Heart left ventricle (tissue), 16 donors: ENCODE results near the gene FAM168A. TPM values are rescaled to one million over a fixed set of nuclear protein-coding genes. Genes with fewer than 3 reads are reported as not detected.

Experiments used
- ATAC-seq, 4 donors: fragments of 200-7000 bp; cut with Tn5 transposase; one replicate each; pipeline ENCODE4 v1.9.1; 2020 to 2022; ENCODE audit warnings: moderate library complexity in 4 of 4, mild to moderate bottlenecking in 3 of 4, moderate number of reproducible peaks in 1 of 4
- DNase-seq, 5 donors: peaks; one replicate each; pipeline ENCODE4 v3.0.0-alpha.2; 2020
- H3K27ac ChIP-seq, 12 donors: fragments of 200-600 bp; sonication (generic) in 4 of 12; one replicate each; pipeline versions ENCODE4 v1.5.0 to v1.8.0; 2016 to 2022; ENCODE audit warnings: mild to moderate bottlenecking in 2 of 12
- H3K27me3 ChIP-seq, 9 donors: fragments of 200-600 bp; sonication (generic) in 2 of 9; one replicate each; pipeline versions ENCODE4 v1.5.1 to v1.8.0; 2016 to 2022; ENCODE audit warnings: mild to moderate bottlenecking in 3 of 9
- H3K36me3 ChIP-seq, 9 donors: fragments of 200-600 bp; sonication (generic) in 2 of 9; one replicate each; pipeline versions ENCODE4 v1.5.0 to v1.8.0; 2018 to 2022; ENCODE audit warnings: mild to moderate bottlenecking in 2 of 9
- H3K4me1 ChIP-seq, 12 donors: fragments of 200-600 bp; sonication (generic) in 4 of 12; one replicate each; pipeline versions ENCODE4 v1.5.0 to v1.8.0; 2016 to 2022; ENCODE audit warnings: mild to moderate bottlenecking in 3 of 12
- H3K4me3 ChIP-seq, 12 donors: fragments of 200-600 bp; sonication (generic) in 4 of 12; one replicate each; pipeline versions ENCODE4 v1.5.0 to v1.8.0; 2017 to 2022; ENCODE audit warnings: mild to moderate bottlenecking in 9 of 12, moderate library complexity in 4 of 12
- H3K9me3 ChIP-seq, 12 donors: fragments of 200-600 bp; sonication (generic) in 4 of 12; one replicate each; pipeline versions ENCODE4 v1.5.0 to v1.8.0; 2016 to 2022; ENCODE audit warnings: mild to moderate bottlenecking in 1 of 12
- CTCF ChIP-seq, 12 donors: fragments of 200-600 bp; sonication (generic) in 4 of 12; IDR thresholded peaks; one replicate each; pipeline versions ENCODE4 v1.5.0 to v1.8.0; 2018 to 2022; ENCODE audit warnings: antibody characterized with exemption in 12 of 12, mild to moderate bottlenecking in 5 of 12
- POLR2A ChIP-seq, 2 donors: fragments of 450-650 bp; IDR thresholded peaks; one replicate each; pipeline ENCODE4 v1.6.1; 2017; ENCODE audit warnings: antibody characterized with exemption in 2 of 2, mild to moderate bottlenecking in 2 of 2, moderate library complexity in 2 of 2
- WGBS, 4 donors: extraction: QIAGEN DNeasy Blood & Tissue Kit in 2 of 4; methylation state at CpG; one replicate each; pipeline versions ENCODE4 v1.1.5 to v1.1.7; 2013 to 2018; 5-methylcytosine and 5-hydroxymethylcytosine counted together
- intact Hi-C, 10 donors: fragments of 100-400 bp; cut with DNase I; formaldehyde crosslinking; loops; one replicate each; pipeline versions ENCODE4 v1.11.1 to v1.14.2; 2022
- polyA plus RNA-seq, 2 donors: library from polyadenylated mRNA; stranded (reverse); fragments of 200-250 nt; gene quantifications; one replicate each; pipeline ENCODE4 v1.2.3, GENCODE V29; 2013
- total RNA-seq, 9 donors: library from RNA; depleted of rRNA in 2 of 9; stranded (reverse); fragments of >200 nt in 2 of 9; fragmentation: NEBNext Ultra II Directional in 3 of 9; extraction: Animal tissue kit (Norgen Biotek cat#: 25700) in 3 of 9; gene quantifications; one replicate each; pipeline versions ENCODE4 v1.1.0 to v1.2.4, GENCODE V29; 2016 to 2023
- donor health status: ischemic (EF 13 %, LVEDD 7.1; RV severe dilation, severe dysfunction).
- donor health status: healthy with polysubstance abuse.
- donor health status: DM: no; HTN: yes; CAD: no.
- donor health status: DM: no; HTN: no; CAD: no.
- donor health status: ischemic (EF 25% LVEDD 6.9; RV normal size, moderate dysfunction).
- donor health status: ischemic (EF 25% LVEDD 5.7; RV mildly dilated, moderate dysfunction).
- donor health status: healthy.
- donor health status: DM: yes; HTN: yes; CAD: no.
- donor health status: ischemic (EF 35%, LVEDD 5.7; RV mildly dilated, moderate dysfunction).
- donor health status: nonischemic (EF 11% LVEDD 7.7; RV severe dilation, severe dysfunction).
- donor health status: DM: yes; HTN: yes; CAD: no.
- donor health status: PGD.
- donor health status: ischemic (EF 29% LVEDD 5.4; RV normal size, mild dysfunction).
- donor health status: nonischemic (EF 23%, LVEDD 6.1; RV moderate dilation, normal function).

Gene FAM168A
- total and polyA plus RNA-seq, 11 donors, result 9.0 to 39.1 (median 27.8) TPM

DNA sequence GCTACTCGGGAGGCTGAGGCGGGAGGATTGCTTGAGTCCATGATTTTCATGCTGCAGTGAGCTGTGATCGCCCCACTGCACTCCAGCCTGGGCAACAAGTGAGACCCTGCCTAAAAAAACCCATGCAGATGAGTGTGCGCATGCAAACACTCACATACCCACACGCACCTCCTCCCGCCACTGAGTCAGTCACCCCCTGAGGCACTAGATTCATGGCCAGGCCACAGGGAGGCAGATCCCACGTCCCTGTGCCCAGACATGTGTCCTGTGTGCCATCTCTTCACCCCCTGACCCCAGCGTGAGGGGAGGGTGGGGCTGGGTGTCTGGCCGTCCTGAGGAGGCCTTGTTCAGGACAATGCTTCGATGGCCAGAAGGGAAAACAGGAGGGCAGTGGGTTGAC is 206.2 kb downstream of the FAM168A start:
- intact Hi-C loops, result loop anchor here in 8 of 10 donors (2.0 to 5.0 kb wide), 5 partner anchors 39 to 99 kb away; partner anchors contain the start of gene ARHGEF17 (in 3 of the 8)
- DNase-seq (peak in 1 of 5 donors; percentile 15), ATAC-seq (no peak)
- H3K36me3 ChIP-seq, result peaks cover 0 to 66% (median 0%) of the 10 kb centered on the region in 9 donors
- TF ChIP-seq CTCF (IDR thresholded peaks at IDR 0.05) (no peak), POLR2A (IDR thresholded peaks at IDR 0.05) (no peak)
- no peaks in the 10 kb centered on the region for H3K9me3 ChIP-seq
- H3K4me3 ChIP-seq, result no peak overlapping the region
- no peaks in the 10 kb centered on the region for H3K27me3 ChIP-seq
- 88 to 97% (median 95%) methylated on average over 8 to 10 of the region's 10 CpGs for whole genome bisulfite sequencing, 4 donors
- H3K4me1 ChIP-seq, result peaks cover 0 to 51% (median 21%) of the 10 kb centered on the region in 12 donors
- no peak overlapping the region for H3K27ac ChIP-seq

GRCh38 chr11:73390601-73391565 is 207.0 kb downstream of the FAM168A start:
- ATAC-seq (no peak), DNase-seq (peak in 2 of 5 donors; percentile 21 to 57)
- peaks cover 0 to 58% (median 0%) of the 10 kb centered on the region in 9 donors for H3K36me3 ChIP-seq
- WGBS, 4 donors, result 92 to 98% (median 96%) methylated on average over 12 of the region's 12 CpGs
- H3K27me3 ChIP-seq, result no peaks in the 10 kb centered on the region
- intact Hi-C loops, result loop anchor here in 8 of 10 donors (5.0 kb wide), 4 partner anchors 39 to 99 kb away; partner anchors contain the start of gene ARHGEF17 (in 3 of the 8)
- H3K4me3 ChIP-seq, result no peak overlapping the region
- H3K9me3 ChIP-seq, result no peaks in the 10 kb centered on the region
- TF ChIP-seq CTCF (IDR thresholded peaks at IDR 0.05) (no peak), POLR2A (IDR thresholded peaks at IDR 0.05) (no peak)
- no peak overlapping the region for H3K27ac ChIP-seq
- H3K4me1 ChIP-seq, result peaks cover 0 to 59% (median 25%) of the 10 kb centered on the region in 12 donors

GRCh38 chr11:73389916-73390315 is 208.0 kb downstream of the FAM168A start:
- no peak for TF ChIP-seq POLR2A (IDR thresholded peaks at IDR 0.05)
- no peak for TF ChIP-seq CTCF (IDR thresholded peaks at IDR 0.05)
- peaks cover 0 to 49% (median 0%) of the 10 kb centered on the region in 9 donors for H3K36me3 ChIP-seq
- H3K27me3 ChIP-seq, result no peaks in the 10 kb centered on the region
- no peak for ATAC-seq
- intact Hi-C loops, result loop anchor here in 8 of 10 donors (2.0 to 5.0 kb wide), 5 partner anchors 38 to 98 kb away; partner anchors contain the start of gene ARHGEF17 (in 3 of the 8)
- WGBS, 4 donors, result 65 to 81% (median 73%) methylated on average over 7 of the region's 7 CpGs
- DNase-seq, result peak in 1 of 5 donors; percentile 7
- peaks cover 0 to 68% (median 32%) of the 10 kb centered on the region in 12 donors for H3K4me1 ChIP-seq
- no peak overlapping the region for H3K27ac ChIP-seq
- H3K4me3 ChIP-seq, result no peak overlapping the region
- H3K9me3 ChIP-seq, result no peaks in the 10 kb centered on the region

DNA sequence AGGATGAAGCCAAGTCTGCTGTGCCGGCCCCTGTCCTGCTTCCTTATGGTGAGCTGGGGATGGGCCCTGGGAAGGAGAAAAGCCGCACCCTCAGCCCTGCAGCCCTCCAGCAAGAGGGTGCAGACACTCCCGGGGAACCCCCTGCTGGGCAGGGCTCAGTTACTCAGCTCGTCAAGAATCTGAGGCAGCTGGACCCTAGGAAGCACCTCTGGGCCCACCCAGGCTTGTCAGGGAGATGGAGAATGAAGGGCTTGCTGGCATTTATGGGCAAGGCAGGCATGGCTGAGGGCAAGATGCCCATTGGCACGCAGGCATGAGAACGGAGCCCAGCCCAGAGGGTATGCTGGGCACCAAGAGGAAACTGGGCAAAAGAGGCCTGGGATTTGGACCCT is 208.8 kb downstream of the FAM168A start:
- DNase-seq (peak in 1 of 5 donors; percentile 48), ATAC-seq (no peak)
- Histone ChIP-seq H3K9me3 (no peaks in the 10 kb centered on the region), H3K4me3 (no peak overlapping the region), H3K27me3 (no peaks in the 10 kb centered on the region), H3K4me1 (peaks cover 0 to 76% (median 33%) of the 10 kb centered on the region in 12 donors), H3K27ac (peak overlapping the region in 1 of 12 donors; percentile 96), H3K36me3 (peaks cover 0 to 41% (median 0%) of the 10 kb centered on the region in 9 donors)
- intact Hi-C loops, result loop anchor here in 1 of 10 donors (2.0 kb wide), 1 partner anchor 86 kb away; no protein-coding TSS in a partner anchor
- 73 to 93% (median 86%) methylated on average over 3 to 6 of the region's 6 CpGs for WGBS, 4 donors
- TF ChIP-seq POLR2A (IDR thresholded peaks at IDR 0.05) (no peak), CTCF (IDR thresholded peaks at IDR 0.05) (no peak)
